Heart left ventricle (tissue), 16 donors: ENCODE data around the gene ATXN1. TPM values are rescaled to one million over a fixed set of nuclear protein-coding genes. Genes with fewer than 3 reads are reported as not detected.

Experiments
- ATAC-seq, 4 donors: fragments of 200-7000 bp; cut with Tn5 transposase; one replicate each; pipeline ENCODE4 v1.9.1; 2020 to 2022; ENCODE audit warnings: moderate library complexity in 4 of 4, mild to moderate bottlenecking in 3 of 4, moderate number of reproducible peaks in 1 of 4
- DNase-seq, 5 donors: peaks; one replicate each; pipeline ENCODE4 v3.0.0-alpha.2; 2020
- H3K27ac ChIP-seq, 12 donors: fragments of 200-600 bp; sonication (generic) in 4 of 12; one replicate each; pipeline versions ENCODE4 v1.5.0 to v1.8.0; 2016 to 2022; ENCODE audit warnings: mild to moderate bottlenecking in 2 of 12
- H3K27me3 ChIP-seq, 9 donors: fragments of 200-600 bp; sonication (generic) in 2 of 9; one replicate each; pipeline versions ENCODE4 v1.5.1 to v1.8.0; 2016 to 2022; ENCODE audit warnings: mild to moderate bottlenecking in 3 of 9
- H3K36me3 ChIP-seq, 9 donors: fragments of 200-600 bp; sonication (generic) in 2 of 9; one replicate each; pipeline versions ENCODE4 v1.5.0 to v1.8.0; 2018 to 2022; ENCODE audit warnings: mild to moderate bottlenecking in 2 of 9
- H3K4me1 ChIP-seq, 12 donors: fragments of 200-600 bp; sonication (generic) in 4 of 12; one replicate each; pipeline versions ENCODE4 v1.5.0 to v1.8.0; 2016 to 2022; ENCODE audit warnings: mild to moderate bottlenecking in 3 of 12
- H3K4me3 ChIP-seq, 12 donors: fragments of 200-600 bp; sonication (generic) in 4 of 12; one replicate each; pipeline versions ENCODE4 v1.5.0 to v1.8.0; 2017 to 2022; ENCODE audit warnings: mild to moderate bottlenecking in 9 of 12, moderate library complexity in 4 of 12
- H3K9me3 ChIP-seq, 12 donors: fragments of 200-600 bp; sonication (generic) in 4 of 12; one replicate each; pipeline versions ENCODE4 v1.5.0 to v1.8.0; 2016 to 2022; ENCODE audit warnings: mild to moderate bottlenecking in 1 of 12
- CTCF ChIP-seq, 12 donors: fragments of 200-600 bp; sonication (generic) in 4 of 12; IDR thresholded peaks; one replicate each; pipeline versions ENCODE4 v1.5.0 to v1.8.0; 2018 to 2022; ENCODE audit warnings: antibody characterized with exemption in 12 of 12, mild to moderate bottlenecking in 5 of 12
- POLR2A ChIP-seq, 2 donors: fragments of 450-650 bp; IDR thresholded peaks; one replicate each; pipeline ENCODE4 v1.6.1; 2017; ENCODE audit warnings: antibody characterized with exemption in 2 of 2, mild to moderate bottlenecking in 2 of 2, moderate library complexity in 2 of 2
- WGBS, 4 donors: extraction: QIAGEN DNeasy Blood & Tissue Kit in 2 of 4; methylation state at CpG; one replicate each; pipeline versions ENCODE4 v1.1.5 to v1.1.7; 2013 to 2018; 5-methylcytosine and 5-hydroxymethylcytosine counted together
- intact Hi-C, 10 donors: fragments of 100-400 bp; cut with DNase I; formaldehyde crosslinking; loops; one replicate each; pipeline versions ENCODE4 v1.11.1 to v1.14.2; 2022
- polyA plus RNA-seq, 2 donors: library from polyadenylated mRNA; stranded (reverse); fragments of 200-250 nt; gene quantifications; one replicate each; pipeline ENCODE4 v1.2.3, GENCODE V29; 2013
- total RNA-seq, 9 donors: library from RNA; depleted of rRNA in 2 of 9; stranded (reverse); fragments of >200 nt in 2 of 9; fragmentation: NEBNext Ultra II Directional in 3 of 9; extraction: Animal tissue kit (Norgen Biotek cat#: 25700) in 3 of 9; gene quantifications; one replicate each; pipeline versions ENCODE4 v1.1.0 to v1.2.4, GENCODE V29; 2016 to 2023
- donor health status: ischemic (EF 13 %, LVEDD 7.1; RV severe dilation, severe dysfunction).
- donor health status: healthy with polysubstance abuse.
- donor health status: DM: no; HTN: yes; CAD: no.
- donor health status: DM: no; HTN: no; CAD: no.
- donor health status: ischemic (EF 25% LVEDD 6.9; RV normal size, moderate dysfunction).
- donor health status: ischemic (EF 25% LVEDD 5.7; RV mildly dilated, moderate dysfunction).
- donor health status: healthy.
- donor health status: DM: yes; HTN: yes; CAD: no.
- donor health status: ischemic (EF 35%, LVEDD 5.7; RV mildly dilated, moderate dysfunction).
- donor health status: nonischemic (EF 11% LVEDD 7.7; RV severe dilation, severe dysfunction).
- donor health status: DM: yes; HTN: yes; CAD: no.
- donor health status: PGD.
- donor health status: ischemic (EF 29% LVEDD 5.4; RV normal size, mild dysfunction).
- donor health status: nonischemic (EF 23%, LVEDD 6.1; RV moderate dilation, normal function).

The ATXN1 gene
- total and polyA plus RNA-seq, 11 donors, result 8.7 to 51.8 (median 36.0) TPM

GRCh38 chr6:16673011-16673797 lies 88.1 kb downstream of the ATXN1 start:
- TF ChIP-seq POLR2A (IDR thresholded peaks at IDR 0.05), result no peak
- TF ChIP-seq CTCF (IDR thresholded peaks at IDR 0.05), result no peak
- Histone ChIP-seq H3K4me1 (peaks cover 0 to 79% (median 41%) of the 10 kb centered on the region in 12 donors), H3K9me3 (no peaks in the 10 kb centered on the region), H3K27me3 (no peaks in the 10 kb centered on the region), H3K27ac (no peak overlapping the region), H3K36me3 (no peaks in the 10 kb centered on the region), H3K4me3 (no peak overlapping the region)
- intact Hi-C loops, result loop anchor here in 1 of 10 donors (5.0 kb wide), 1 partner anchor 89 kb away; the partner anchor contains the start of gene ATXN1
- ATAC-seq (no peak), DNase-seq (no peak)
- WGBS, 4 donors, result 89 to 92% (median 90%) methylated on average over 9 of the region's 9 CpGs

GRCh38 chr6:16671302-16672289 lies 89.7 kb downstream of the ATXN1 start:
- Histone ChIP-seq H3K4me1 (peaks cover 0 to 69% (median 43%) of the 10 kb centered on the region in 12 donors), H3K27me3 (no peaks in the 10 kb centered on the region), H3K9me3 (no peaks in the 10 kb centered on the region), H3K27ac (peak overlapping the region in 3 of 12 donors; percentile 52 to 69 (median 68)), H3K4me3 (no peak overlapping the region), H3K36me3 (no peaks in the 10 kb centered on the region)
- ATAC-seq (no peak), DNase-seq (no peak)
- TF ChIP-seq POLR2A (IDR thresholded peaks at IDR 0.05) (no peak), CTCF (IDR thresholded peaks at IDR 0.05) (no peak)
- intact Hi-C loops, result loop anchor here in 1 of 10 donors (5.0 kb wide), 1 partner anchor 91 kb away; the partner anchor contains the start of gene ATXN1
- WGBS, 4 donors, result 75 to 80% (median 78%) methylated on average over 6 of the region's 6 CpGs

- Histone ChIP-seq H3K4me1 (peaks cover 0 to 61% (median 41%) of the 10 kb centered on the region in 12 donors), H3K9me3 (no peaks in the 10 kb centered on the region), H3K36me3 (no peaks in the 10 kb centered on the region), H3K27ac (peak overlapping the region in 7 of 12 donors; percentile 3 to 69 (median 22)), H3K27me3 (no peaks in the 10 kb centered on the region), H3K4me3 (no peak overlapping the region)
- intact Hi-C loops, result loop anchor here in 1 of 10 donors (5.0 kb wide), 1 partner anchor 92 kb away; the partner anchor contains the start of gene ATXN1
- WGBS, 4 donors, result 69 to 79% (median 77%) methylated on average over 2 of the region's 2 CpGs
- no peak for TF ChIP-seq CTCF (IDR thresholded peaks at IDR 0.05)
- no peak for TF ChIP-seq POLR2A (IDR thresholded peaks at IDR 0.05)
- ATAC-seq, result no peak
- DNase-seq, result no peak
Observed at GRCh38 chr6:16670617-16671051, 90.6 kb downstream of the ATXN1 start.
